Eye (tissue), 1 donor: ENCODE data around the gene CDC5L.
A peak's percentile ranks its signal among the peaks of the same experiment; 100 is the strongest.

Source experiments
- DNase-seq: peaks from one replicate; pipeline ENCODE4 v3.0.0-alpha.2; 2015

Gene CDC5L

DNA sequence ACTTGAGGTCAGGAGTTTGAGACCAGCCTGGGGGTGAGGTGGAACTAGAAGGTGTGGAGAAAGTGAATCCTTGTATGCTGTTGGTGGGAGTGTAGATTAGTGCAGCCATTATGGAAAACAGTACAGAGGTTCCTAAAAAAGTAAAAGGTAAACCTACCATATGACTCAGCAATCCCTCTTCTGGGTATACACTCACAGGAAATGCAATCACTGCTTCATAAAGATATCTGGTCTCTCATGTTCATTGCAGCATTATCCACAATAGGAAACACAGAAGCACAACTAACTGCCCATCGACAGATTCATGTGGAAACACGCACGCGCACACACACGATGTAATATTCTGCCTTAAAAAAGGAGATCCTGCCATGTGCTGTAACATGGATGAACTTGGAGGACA, 66.7 kb downstream of the CDC5L start:
- DNase-seq: no peak

DNA sequence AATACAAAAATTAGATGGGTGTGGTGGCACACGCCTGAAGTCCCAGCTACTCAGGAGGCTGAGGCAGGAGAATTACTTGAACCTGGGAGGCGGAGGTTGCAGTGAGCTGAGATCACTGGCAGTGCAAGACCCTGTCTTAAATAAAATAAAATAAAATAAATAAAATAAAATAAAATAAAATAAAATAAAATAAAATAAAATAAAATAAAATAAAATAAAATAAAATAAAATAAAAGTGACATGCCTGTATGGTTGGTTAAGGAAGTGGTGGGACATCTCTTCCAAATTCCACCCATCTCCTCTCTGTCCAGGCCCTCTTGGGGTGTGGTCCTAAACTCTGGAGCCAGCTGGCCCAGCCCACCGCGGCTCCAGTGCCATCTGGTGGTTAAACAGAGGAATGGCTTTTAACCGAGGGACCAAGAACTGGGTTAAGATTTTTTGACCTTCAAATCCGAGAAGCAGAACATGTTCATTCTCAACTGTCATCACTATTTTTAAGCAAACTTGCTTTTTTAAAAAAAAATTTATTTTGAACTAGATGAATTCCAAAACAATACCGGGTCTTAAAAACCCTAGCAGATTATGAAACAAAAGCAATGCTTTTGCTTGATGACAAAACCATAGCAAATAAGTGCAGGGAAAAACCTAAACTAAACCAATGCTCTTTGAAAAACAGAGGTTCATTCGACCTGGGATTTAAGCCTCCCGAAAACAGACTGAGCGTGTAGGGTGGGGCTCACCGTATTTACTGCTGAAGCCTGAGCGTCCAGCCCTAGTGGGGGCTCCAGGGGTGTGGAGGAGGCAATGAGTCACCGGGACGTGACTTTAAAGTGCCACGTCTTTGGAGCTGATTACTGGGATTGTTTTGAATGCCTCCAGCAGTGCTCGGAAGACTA, 68.8 kb downstream of the CDC5L start:
- peak; percentile 56 for DNase-seq

DNA sequence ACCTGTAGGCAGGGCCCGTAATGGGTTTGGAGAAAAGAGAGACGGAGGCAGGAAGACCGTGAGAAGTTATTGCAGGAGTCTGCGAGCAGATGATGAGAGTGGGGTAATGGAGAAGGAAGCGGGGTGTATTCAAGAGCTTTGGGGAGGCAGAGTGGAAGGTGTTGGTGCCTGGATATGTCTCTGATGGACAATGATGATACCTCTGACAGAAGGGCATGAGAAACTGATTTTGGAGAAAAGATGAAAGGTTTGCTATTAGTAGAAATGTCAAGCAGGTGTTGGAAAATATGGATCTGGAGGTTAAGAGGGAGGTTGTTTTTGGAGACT, 69.4 kb downstream of the CDC5L start:
- no peak for DNase-seq

DNA sequence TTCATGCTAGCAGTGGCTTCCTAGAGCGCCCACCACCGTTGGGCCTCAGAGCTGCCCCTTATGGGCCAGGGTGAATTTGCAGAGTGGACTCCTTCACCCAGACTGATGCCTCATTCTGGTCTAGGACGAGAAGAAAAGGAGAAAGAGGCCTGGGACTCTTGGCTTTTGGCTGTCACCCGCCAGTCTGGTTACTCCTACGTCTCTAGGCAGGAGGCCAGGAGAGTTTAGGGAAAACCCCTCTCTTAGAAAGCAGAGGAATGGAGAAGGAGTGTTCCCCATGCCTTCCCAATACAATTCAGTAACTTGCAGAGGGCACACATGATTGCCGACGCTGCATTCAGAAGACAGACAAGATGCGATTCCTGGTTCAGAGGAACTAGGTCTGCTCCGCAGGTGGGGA, 70.1 kb downstream of the CDC5L start:
- DNase-seq: no peak

DNA sequence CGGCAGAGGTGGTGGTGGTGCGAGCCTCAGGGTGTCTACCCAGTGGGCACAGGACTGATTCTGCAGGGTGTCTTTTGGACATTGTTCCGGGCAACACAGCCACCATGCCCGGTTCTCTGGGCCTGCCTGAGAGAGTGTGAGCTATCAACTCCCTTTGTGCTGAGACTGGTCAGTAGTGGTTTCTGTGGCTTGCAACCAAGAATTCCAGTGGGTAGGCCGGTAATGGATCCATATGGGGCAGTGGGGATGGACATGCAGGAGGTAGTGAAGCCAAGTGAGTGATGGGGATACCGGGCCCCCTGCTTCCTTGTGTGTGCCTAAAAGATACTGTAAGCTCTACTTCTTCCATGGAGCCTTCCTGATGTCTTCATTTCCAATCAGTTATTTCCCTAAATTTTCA, 71.0 kb downstream of the CDC5L start:
- DNase-seq: no peak

DNA sequence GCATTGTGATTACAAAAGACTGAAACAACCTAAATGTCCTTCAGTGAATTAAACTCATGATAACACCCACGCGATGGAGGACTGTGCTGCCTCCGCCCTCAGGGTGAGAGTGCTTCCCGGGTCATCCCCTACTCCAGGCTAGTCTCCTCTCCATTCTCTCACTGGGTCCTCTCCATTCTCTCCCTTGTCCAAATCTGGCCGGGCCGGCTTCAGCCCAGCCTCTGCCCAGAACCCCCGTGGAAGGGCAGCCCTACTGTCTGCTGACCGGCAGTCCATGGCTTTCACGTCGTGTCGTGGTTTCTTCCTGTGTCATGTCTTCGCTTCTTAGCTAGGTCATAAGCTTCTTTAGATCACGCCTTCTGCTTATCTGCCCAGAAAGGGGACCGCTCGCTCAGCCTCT, 74.8 kb downstream of the CDC5L start:
- no peak for DNase-seq

DNA sequence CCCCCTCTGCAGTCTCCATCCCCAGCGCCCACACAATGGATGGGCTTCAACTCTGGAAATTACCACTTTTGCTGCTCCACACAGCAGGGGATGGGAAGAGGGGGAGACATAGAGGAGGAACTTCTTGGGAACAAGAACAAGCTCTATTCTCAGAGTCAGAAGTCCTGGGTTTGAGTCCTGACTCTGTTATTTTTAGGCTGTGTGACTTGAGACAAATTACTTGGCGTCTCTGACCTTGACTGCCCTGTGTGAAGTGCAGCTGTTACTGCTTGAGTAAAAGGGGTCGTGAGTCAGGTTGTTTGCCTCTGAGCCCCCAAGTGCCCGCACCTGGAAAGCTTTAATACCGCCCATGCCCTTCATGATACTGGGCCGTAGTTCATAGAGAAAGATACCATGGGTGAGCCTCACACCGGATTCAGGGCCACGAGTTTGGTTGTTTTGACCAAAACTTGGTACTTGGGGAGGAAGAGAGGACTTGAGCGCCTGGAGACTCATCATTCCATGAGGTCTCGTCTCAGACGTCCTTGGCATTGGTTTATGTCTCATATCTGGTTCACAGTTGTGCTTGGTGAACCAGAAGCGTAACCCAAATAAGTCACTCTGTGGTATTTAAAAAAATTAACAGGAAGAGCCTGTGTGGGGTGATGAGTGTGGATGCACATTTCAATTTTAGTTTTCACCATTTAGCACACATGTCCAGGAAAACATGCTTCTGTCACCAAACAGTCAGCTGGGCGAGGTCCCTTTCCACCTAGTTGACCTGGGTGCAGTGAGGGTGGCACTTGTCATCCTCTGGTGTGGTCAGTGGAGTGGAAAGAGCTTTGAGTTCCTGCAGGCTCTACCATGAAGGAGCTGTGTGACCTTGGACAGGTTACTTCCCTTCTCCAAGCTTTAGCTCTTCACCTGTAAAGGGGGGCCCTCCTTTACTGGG, 75.6 kb downstream of the CDC5L start:
- DNase-seq: no peak

DNA sequence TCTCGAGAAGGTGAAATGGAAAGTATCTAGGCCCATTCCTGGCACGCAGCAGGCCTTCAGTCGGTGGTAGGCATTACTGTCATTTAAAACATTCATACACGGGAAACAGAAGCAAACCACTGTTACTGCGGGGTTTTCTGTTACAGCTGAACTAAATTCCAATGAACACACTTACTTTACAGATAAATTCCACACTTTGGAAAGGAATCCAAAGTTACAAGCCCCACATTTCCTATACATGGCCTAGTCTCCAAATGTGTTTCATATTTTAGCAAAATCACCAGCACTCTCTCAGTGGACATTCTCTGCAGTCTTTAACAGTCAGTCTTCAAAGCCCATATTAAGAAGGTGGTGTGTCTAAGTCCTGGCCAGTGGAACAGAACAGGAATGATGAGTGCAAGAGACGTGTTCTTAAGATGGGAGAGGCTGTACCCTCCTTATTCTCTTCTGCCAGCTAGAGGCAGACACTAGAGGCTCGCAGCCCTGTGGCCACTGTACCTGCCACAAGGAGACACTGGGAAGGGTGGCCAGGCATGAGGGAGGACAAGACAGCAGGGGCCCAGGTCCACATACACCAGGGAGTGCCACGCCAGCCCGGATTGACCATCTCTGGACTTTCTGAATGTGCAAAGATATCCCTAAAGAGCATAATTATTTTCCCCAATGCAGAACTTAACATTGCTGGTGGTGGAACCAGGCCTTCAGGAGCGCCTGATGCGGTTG, 76.4 kb downstream of the CDC5L start:
- DNase-seq: no peak

DNA sequence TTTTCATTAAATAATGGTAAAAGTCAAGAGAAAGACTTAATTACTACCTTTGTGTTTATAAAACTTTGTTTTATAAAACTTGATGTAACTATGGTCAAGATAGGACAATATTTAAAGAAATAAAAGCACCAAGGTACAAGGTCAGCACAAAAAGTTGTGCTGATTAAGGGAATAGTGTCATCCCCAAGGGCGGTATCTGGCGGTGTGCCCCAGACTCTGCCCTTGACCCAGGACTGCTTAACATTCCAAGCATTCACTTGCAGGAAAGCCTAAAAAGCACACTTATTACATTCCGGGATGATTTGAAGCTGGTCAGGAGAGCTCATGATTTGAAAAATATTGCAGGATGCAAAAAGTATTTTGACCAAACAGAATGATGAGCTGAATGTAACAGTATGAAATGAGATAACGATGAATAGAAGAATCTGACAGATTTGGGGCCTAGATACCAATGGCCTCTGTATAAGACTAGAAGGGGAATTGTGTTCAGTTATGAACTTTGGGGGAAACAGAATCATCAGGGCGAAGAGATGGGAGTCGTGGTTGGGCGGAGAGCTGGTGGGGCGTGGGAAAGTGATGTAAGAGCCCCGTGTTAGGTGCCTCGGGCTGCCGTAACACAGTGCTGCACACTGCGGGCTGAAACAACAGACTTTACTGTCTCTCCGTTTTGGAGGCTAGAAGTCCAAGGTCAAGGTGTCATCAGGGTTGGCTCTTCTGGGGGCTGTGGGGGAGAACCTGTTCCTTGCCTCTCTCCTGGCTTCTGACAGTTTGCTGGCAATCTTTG, 77.2 kb downstream of the CDC5L start:
- DNase-seq: peak; percentile 45

DNA sequence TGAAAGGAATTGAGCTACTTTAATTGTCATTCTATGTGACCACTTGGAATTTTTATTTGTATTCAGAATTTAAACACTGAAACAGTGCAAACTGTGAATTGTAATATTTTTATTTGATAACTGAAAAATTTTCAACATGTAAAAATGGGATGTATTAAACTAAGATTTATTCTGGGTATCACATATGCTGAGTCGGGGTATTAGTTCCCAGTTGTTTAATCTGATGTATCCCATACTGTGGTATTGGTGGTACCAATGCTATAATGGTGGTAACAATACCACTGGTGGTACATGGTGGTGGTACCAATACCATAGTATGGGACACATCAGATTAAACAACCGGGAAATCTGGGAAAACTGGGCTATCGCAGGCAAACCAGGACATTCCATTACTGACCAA, 79.4 kb downstream of the CDC5L start:
- DNase-seq: no peak

DNA sequence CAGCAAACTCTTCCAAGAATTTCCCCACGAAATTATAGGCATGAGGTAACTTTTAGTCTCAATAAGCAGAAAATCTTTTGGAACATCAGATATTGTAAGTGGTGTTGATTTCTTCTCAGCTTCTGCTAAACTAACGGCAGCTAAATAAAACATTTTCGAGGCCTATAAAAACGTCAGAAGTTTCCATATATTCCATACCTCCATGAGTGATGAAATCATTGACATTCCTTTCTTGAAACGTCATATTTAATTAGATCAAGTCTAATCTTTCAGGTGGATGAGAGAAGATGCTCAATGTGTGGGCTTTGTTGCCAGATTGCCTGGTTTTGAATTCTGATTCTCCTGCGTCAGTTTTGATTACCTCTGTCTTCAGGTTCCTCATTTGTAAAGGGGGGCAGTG, 81.3 kb downstream of the CDC5L start:
- no peak for DNase-seq

DNA sequence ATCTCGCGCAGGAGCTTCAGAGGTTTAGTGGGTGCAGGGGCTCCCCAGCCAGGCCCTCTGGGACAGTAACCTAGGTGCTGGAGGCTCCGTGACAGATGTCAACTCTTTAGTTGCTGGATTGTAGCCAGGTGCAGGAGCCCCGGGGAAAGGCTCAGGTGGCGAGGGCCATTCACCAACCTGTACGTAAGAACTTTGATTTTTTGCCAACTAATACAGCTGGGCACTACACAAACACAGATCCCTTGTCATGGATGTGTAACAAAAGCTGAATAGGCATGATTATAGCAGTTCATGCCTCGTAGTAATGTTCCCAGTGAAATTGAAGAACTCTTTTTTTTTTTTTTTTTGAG, 82.6 kb downstream of the CDC5L start:
- DNase-seq: no peak

DNA sequence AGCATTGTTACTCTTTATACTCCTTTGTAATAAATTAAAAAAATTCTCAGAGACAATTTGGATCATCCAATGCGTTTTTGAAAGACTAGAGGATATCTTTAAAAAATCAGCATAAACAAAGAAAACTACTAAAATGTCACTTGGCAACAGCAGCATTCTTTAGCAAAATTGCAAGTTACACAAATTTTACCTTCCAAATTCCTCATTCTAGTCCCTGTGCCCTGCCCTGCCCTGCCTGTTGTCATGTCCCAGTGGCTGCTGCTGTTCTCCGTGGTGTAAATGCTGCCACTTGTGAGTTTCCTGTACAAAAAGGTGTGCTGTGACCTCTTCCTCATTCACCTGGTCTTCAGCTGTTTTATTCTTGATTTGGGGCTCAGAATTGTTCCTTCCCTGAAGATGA, 83.2 kb downstream of the CDC5L start:
- no peak for DNase-seq

DNA sequence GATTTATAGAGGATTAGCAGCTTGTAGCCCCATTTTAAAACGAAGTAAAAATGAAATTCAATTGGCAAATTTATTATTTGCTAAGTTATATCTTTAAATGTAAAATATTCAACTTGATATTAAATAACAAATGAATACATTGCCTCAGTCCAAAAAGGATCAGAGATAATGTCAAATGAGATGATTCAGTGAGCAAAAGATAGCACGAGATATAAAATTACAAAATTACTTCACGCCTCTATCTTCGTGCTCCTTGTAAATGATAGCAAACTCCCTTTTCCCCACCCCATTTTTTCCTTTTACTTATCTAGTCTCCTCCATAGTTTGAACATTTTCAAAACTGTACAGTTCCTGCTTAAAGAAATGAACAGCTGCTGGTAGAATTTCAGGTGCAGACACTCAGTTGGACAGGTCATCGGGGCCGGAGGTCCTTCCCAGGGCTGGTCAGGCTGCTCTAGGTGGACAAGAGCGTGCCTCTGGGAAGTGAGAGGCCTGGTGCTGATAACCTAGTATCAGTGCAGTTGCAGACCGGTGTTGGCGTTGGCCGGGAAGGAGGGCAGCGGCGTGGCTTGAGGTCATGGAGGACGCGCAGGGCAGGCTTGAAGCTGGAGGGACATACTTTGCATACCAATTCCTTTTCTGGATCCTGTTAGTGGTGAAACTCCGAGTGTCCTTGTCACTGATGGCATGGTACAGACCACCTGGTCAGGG, 83.9 kb downstream of the CDC5L start:
- DNase-seq: no peak

DNA sequence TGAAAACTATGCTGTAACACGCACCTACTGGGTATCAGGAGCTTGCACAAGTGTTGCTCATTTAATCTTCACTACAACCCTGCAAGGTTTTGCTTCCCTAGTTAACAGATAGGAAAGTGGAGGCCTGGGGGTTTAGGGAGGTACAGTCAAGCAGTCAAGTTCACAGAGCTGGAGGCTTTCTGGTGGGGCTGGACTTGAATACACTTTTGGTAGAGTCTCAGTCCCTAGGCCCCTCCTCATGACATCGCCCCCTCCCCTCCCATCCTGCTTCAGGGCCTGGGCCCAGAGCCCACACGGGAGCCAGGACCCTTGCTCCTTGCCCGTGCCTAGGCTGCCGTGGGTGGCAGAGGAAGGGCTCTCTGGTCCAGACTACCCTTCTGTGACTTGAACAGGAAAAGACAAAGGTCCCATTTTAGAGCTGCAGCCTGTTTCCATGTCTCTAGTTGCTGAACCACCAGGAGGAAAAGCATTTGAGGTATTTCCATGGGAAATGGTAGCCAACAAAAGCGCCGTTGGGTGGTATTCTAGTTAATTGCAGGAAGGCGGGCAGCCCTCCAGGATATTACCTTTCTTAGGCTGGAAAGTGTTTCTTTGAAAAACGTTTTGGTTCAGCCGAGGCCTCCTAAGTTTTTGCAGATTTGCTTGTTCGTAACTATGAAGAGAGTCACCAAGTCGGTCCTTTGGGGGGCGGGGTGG, 84.9 kb downstream of the CDC5L start:
- DNase-seq: no peak

DNA sequence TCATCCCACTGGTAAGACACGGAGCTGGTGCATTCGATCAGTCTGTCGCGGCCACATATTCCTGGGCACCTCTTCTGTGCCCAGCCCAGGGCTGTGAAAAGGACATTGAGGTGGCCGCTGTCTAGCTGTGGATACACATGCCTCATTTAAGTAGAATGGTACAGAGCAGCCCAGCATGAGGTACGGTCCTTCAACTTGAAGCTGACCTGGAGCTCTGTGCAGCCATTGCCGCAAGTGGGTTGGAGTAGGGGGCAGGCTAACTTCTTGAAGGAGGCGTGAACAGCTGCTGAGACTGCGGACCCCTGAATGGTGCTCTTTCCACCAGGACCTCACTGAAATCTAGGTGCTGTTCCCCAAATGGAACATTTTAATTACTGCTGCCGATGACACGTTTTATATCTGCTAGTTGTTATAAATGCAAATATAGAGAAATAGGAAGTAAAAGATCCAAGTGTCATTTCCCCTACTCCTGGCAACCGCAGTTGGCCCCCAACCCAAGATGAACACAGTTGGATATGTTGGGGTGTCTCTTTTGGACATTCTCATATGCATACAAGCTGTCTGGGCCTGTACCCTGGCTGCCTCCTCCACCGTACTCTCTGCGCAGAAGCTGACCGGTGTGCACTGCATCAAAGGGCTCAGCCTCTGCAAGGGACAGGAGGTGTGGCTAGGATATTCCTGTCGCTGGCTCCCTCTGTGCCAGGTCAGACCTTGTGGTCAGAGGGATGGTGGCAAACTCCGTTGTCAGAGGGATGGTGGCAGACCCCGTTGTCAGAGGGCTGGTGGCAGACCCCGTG, 86.1 kb downstream of the CDC5L start:
- DNase-seq: no peak

DNA sequence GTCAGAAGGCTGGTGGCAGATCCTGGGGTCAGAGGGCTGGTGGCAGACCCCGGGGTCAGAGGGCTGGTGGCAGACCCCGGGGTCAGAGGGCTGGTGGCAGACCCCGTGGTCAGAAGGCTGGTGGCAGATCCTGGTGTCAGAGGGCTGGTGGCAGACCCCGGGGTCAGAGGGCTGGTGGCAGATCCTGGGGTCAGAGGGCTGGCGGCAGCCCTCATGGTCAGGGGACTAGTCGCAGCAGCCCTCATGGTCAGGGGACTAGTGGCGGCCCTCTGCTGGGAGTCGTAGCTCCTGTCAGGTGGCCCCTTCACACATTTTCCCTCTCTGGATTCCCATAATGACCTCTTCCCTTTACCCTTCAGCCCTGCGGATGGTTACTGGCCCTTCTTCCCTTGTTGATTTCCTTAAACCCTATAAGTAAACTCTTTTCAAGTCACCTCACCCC, 86.7 kb downstream of the CDC5L start:
- DNase-seq: no peak

DNA sequence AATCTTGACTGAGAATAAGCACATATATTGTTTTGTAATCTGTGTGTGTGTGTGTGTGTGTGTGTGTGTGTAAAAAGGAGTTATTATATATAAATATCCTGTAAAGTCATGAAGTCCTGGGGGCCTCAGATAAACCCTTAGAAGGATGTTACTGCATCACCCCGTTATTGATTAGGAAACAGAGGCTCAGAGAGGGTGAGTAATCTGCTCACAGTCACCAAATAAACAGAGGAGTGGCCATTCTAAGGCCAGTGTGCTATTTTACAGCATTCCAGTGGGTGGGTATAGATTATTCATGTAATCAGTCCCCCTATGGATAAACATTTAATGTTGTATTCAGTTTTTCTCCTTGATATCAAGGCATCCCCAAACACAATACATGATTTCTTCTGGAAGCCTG, 87.1 kb downstream of the CDC5L start:
- no peak for DNase-seq

DNA sequence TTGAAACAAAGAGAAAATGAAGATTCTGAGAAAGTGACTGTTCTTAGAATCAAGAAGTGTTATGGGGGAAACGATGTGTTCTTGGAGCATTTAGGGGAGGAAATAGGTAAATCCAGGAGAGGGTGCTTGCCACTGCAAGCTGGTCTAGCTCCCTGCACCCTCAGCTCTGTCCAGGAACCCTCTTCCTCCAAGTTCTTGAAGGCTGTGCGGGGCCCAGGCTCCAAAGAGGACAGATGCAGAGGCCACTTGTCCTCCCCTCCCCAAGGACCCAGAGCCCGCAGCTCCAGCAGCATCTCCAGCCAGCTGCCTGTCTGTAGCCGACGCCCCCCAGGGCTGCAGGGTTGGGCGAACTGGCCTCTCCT, 87.9 kb downstream of the CDC5L start:
- DNase-seq: no peak

DNA sequence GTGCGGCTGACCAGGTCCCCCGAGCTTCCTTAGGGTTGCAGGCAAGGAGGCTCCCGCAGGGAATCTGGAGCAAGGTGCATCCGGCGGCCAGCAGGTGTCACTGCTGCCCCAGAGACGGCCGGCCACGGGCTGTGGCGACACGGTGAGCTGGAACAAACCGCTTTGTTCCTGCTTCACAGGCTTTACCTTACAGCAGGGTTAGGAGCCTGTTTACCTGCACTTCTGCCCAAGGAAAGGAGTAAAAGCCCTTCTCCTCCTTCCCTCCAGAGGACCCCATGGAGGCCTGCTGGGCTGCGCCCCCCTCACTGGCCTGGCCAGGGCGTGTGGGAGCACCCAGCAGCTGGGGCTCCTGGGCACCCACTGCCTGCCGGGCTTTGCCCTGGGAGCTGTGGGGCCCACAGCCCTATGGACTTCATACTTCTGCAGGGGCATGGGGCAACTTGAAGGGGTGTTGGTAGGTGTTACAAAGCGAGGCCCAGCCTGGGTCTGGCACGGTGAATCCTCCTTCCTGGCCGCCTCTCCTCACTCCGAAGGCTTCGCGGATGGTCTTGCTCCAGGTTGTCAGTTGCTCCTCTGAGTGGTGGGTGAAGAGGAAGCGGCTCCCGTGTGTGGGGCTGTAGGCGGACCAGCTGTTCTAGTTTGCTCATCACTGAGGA, 88.4 kb downstream of the CDC5L start:
- DNase-seq: peak; percentile 90
